ENCODE measurements around the gene RAB39A.

RAB39A gene

GRCh38 chr11:107957109-107957588 is 28.9 kb downstream of the RAB39A start:
- no peak for TF ChIP-seq TEAD4 (IDR thresholded peaks at IDR 0.05)
- no peak for TF ChIP-seq NFIC (IDR thresholded peaks at IDR 0.05)
- no peak for TF ChIP-seq CREB1 (IDR thresholded peaks at IDR 0.05; ENCODE audit: low read depth)
- TF ChIP-seq EGR1 (IDR thresholded peaks at IDR 0.05), result no peak
- no peak for TF ChIP-seq RAD21 (IDR thresholded peaks at IDR 0.05; ENCODE audit: low read depth)
- no peak for TF ChIP-seq YY1 (IDR thresholded peaks at IDR 0.05; ENCODE audit: low read depth)
- no peak for TF ChIP-seq ZBTB7A (IDR thresholded peaks at IDR 0.05; ENCODE audit: low read depth)
- no peak for TF ChIP-seq EP300 (IDR thresholded peaks at IDR 0.05; ENCODE audit: borderline replicate concordance)
- TF ChIP-seq FOXM1 (IDR thresholded peaks at IDR 0.05; ENCODE audit: borderline replicate concordance, low read depth), result no peak
- TF ChIP-seq, protein P1, sequence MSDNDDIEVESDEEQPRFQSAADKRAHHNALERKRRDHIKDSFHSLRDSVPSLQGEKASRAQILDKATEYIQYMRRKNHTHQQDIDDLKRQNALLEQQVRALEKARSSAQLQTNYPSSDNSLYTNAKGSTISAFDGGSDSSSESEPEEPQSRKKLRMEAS (IDR thresholded peaks at IDR 0.05), result no peak
- no peak for TF ChIP-seq CEBPB (IDR thresholded peaks at IDR 0.05)
- no peak for TF ChIP-seq USF1 (IDR thresholded peaks at IDR 0.05)
- TF ChIP-seq, protein P2, sequence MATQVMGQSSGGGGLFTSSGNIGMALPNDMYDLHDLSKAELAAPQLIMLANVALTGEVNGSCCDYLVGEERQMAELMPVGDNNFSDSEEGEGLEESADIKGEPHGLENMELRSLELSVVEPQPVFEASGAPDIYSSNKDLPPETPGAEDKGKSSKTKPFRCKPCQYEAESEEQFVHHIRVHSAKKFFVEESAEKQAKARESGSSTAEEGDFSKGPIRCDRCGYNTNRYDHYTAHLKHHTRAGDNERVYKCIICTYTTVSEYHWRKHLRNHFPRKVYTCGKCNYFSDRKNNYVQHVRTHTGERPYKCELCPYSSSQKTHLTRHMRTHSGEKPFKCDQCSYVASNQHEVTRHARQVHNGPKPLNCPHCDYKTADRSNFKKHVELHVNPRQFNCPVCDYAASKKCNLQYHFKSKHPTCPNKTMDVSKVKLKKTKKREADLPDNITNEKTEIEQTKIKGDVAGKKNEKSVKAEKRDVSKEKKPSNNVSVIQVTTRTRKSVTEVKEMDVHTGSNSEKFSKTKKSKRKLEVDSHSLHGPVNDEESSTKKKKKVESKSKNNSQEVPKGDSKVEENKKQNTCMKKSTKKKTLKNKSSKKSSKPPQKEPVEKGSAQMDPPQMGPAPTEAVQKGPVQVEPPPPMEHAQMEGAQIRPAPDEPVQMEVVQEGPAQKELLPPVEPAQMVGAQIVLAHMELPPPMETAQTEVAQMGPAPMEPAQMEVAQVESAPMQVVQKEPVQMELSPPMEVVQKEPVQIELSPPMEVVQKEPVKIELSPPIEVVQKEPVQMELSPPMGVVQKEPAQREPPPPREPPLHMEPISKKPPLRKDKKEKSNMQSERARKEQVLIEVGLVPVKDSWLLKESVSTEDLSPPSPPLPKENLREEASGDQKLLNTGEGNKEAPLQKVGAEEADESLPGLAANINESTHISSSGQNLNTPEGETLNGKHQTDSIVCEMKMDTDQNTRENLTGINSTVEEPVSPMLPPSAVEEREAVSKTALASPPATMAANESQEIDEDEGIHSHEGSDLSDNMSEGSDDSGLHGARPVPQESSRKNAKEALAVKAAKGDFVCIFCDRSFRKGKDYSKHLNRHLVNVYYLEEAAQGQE (IDR thresholded peaks at IDR 0.05; ENCODE audit: low read depth), result no peak
- no peak for TF ChIP-seq TCF12 (IDR thresholded peaks at IDR 0.05; ENCODE audit: low read depth)
- no peak for TF ChIP-seq TAF1 (IDR thresholded peaks at IDR 0.05; ENCODE audit: low read depth)

GRCh38 chr11:107961480-107961879 is 33.2 kb downstream of the RAB39A start:
- TF ChIP-seq TCF12 (IDR thresholded peaks at IDR 0.05; ENCODE audit: low read depth), result no peak
- TF ChIP-seq USF1 (IDR thresholded peaks at IDR 0.05), result no peak
- TF ChIP-seq CEBPB (IDR thresholded peaks at IDR 0.05), result no peak
- TF ChIP-seq, protein P1 (IDR thresholded peaks at IDR 0.05), result no peak
- TF ChIP-seq EGR1 (IDR thresholded peaks at IDR 0.05), result no peak
- no peak for TF ChIP-seq RAD21 (IDR thresholded peaks at IDR 0.05; ENCODE audit: low read depth)
- TF ChIP-seq EP300 (IDR thresholded peaks at IDR 0.05; ENCODE audit: borderline replicate concordance), result no peak
- no peak for TF ChIP-seq NFIC (IDR thresholded peaks at IDR 0.05)
- TF ChIP-seq ZBTB7A (IDR thresholded peaks at IDR 0.05; ENCODE audit: low read depth), result no peak
- TF ChIP-seq, protein P2 (IDR thresholded peaks at IDR 0.05; ENCODE audit: low read depth), result no peak
- TF ChIP-seq FOXM1 (IDR thresholded peaks at IDR 0.05; ENCODE audit: borderline replicate concordance, low read depth), result no peak
- no peak for TF ChIP-seq TEAD4 (IDR thresholded peaks at IDR 0.05)
- no peak for TF ChIP-seq CREB1 (IDR thresholded peaks at IDR 0.05; ENCODE audit: low read depth)
- no peak for TF ChIP-seq TAF1 (IDR thresholded peaks at IDR 0.05; ENCODE audit: low read depth)
- TF ChIP-seq YY1 (IDR thresholded peaks at IDR 0.05; ENCODE audit: low read depth), result no peak

- no peak for TF ChIP-seq TAF1 (IDR thresholded peaks at IDR 0.05; ENCODE audit: low read depth)
- TF ChIP-seq TCF12 (IDR thresholded peaks at IDR 0.05; ENCODE audit: low read depth), result no peak
- TF ChIP-seq CEBPB (IDR thresholded peaks at IDR 0.05), result no peak
- no peak for TF ChIP-seq RAD21 (IDR thresholded peaks at IDR 0.05; ENCODE audit: low read depth)
- no peak for TF ChIP-seq EGR1 (IDR thresholded peaks at IDR 0.05)
- no peak for TF ChIP-seq CREB1 (IDR thresholded peaks at IDR 0.05; ENCODE audit: low read depth)
- TF ChIP-seq, protein P1 (IDR thresholded peaks at IDR 0.05), result no peak
- no peak for TF ChIP-seq NFIC (IDR thresholded peaks at IDR 0.05)
- no peak for TF ChIP-seq EP300 (IDR thresholded peaks at IDR 0.05; ENCODE audit: borderline replicate concordance)
- TF ChIP-seq ZBTB7A (IDR thresholded peaks at IDR 0.05; ENCODE audit: low read depth), result no peak
- no peak for TF ChIP-seq TEAD4 (IDR thresholded peaks at IDR 0.05)
- TF ChIP-seq, protein P2 (IDR thresholded peaks at IDR 0.05; ENCODE audit: low read depth), result no peak
- no peak for TF ChIP-seq YY1 (IDR thresholded peaks at IDR 0.05; ENCODE audit: low read depth)
- no peak for TF ChIP-seq USF1 (IDR thresholded peaks at IDR 0.05)
- TF ChIP-seq FOXM1 (IDR thresholded peaks at IDR 0.05; ENCODE audit: borderline replicate concordance, low read depth), result no peak
Observed at GRCh38 chr11:107962181-107962580, 33.9 kb downstream of the RAB39A start.

Measured in Ishikawa (cell line).